GM12878 (cell line): ENCODE data around the gene NME7. TPM values are rescaled to one million over a fixed set of nuclear protein-coding genes. Genes with fewer than 3 reads are reported as not detected.

Source experiments
- ATAC-seq: fragments of 200-7000 bp; cut with Tn5 transposase; 3 replicates; pipeline ENCODE4 v1.9.1; 2020; ENCODE audit warnings: mild to moderate bottlenecking, moderate library complexity
- BruUV-seq: library from RNA; stranded (reverse); fragments of 400-500 nt; replicated peaks from 2 replicates; lab custom pipeline; 2021; lab: Mats Ljungman, UMichigan
- CTCF ChIA-PET: fragments of 300-600 bp; sonication (Branson Sonifier 250); formaldehyde crosslinking; extraction: SDS; loops from one replicate; lab custom pipeline; 2021; ENCODE audit warnings: inconsistent platforms; lab: Yijun Ruan, JAX
- POLR2A ChIA-PET: fragments of 350-600 bp; formaldehyde crosslinking; extraction: SDS; loops from one replicate; lab custom pipeline; 2021; ENCODE audit warnings: inconsistent platforms; lab: Charles Lee
- RAD21 ChIA-PET: fragments of 300-600 bp; sonication (Branson Sonifier 250); formaldehyde crosslinking; loops from one replicate; lab custom pipeline; 2023; ENCODE audit warnings: antibody characterized with exemption; ENCODE audit not compliant: unreplicated experiment; lab: Charles Lee
- SMC1A ChIA-PET: fragments of 300-600 bp; sonication (Branson Sonifier 250); formaldehyde crosslinking; loops from one replicate; lab custom pipeline; 2023; ENCODE audit not compliant: unreplicated experiment, uncharacterized antibody; lab: Charles Lee
- DNase-seq: peaks from one replicate; pipeline ENCODE4 v3.0.0-alpha.2; 2011; ENCODE audit warnings: low read depth, low spot score
- FAIRE-seq: peaks from 3 replicates; lab custom pipeline; 2011; peaks lifted over from hg19 to GRCh38; lab: Jason Lieb, UNC
- H2AFZ ChIP-seq: 2 replicates; pipeline ENCODE4 v1.6.0; 2011; ENCODE audit warnings: low read depth, low read length, control low read depth; ENCODE audit not compliant: control insufficient read depth
- H3K27ac ChIP-seq: 2 replicates; pipeline ENCODE4 v1.5.1; 2011; ENCODE audit warnings: control low read depth; ENCODE audit not compliant: control insufficient read depth, insufficient read depth
- H3K27me3 ChIP-seq, 2 experiments: replicated peaks in 1 of 2; 2 replicates each; pipeline versions ENCODE4 v1.6.0 to v1.6.1; 2011; ENCODE audit warnings: low read length in 1 of 2; ENCODE audit not compliant: control insufficient read depth in 2 of 2, insufficient read depth in 2 of 2
- H3K36me3 ChIP-seq, 2 experiments: 2 replicates each; pipeline ENCODE4 v1.5.1; 2011; ENCODE audit warnings: low read length in 1 of 2; ENCODE audit not compliant: control insufficient read depth in 2 of 2, insufficient read depth in 2 of 2
- H3K4me1 ChIP-seq: 2 replicates; pipeline ENCODE4 v1.6.1; 2011; ENCODE audit warnings: mild to moderate bottlenecking, low read length, moderate library complexity, mixed read lengths; ENCODE audit not compliant: control insufficient read depth, insufficient read depth
- H3K4me2 ChIP-seq: 2 replicates; pipeline ENCODE4 v1.6.0; 2011; ENCODE audit warnings: control low read depth; ENCODE audit not compliant: control insufficient read depth, insufficient read depth
- H3K4me3 ChIP-seq: fragments of 200-600 bp; sonication (generic); 2 replicates; pipeline ENCODE4 v1.5.1; 2016
- H3K79me2 ChIP-seq: 2 replicates; pipeline ENCODE4 v1.6.0; 2011; ENCODE audit warnings: low read length; ENCODE audit not compliant: control insufficient read depth, insufficient read depth
- H3K9ac ChIP-seq: 2 replicates; pipeline ENCODE4 v1.8.0; 2011; ENCODE audit warnings: low read length, control low read depth, mixed read lengths; ENCODE audit not compliant: control insufficient read depth, insufficient read depth
- H3K9me3 ChIP-seq: replicated peaks from 3 replicates; pipeline ENCODE4 v1.5.1; 2011; ENCODE audit warnings: mild to moderate bottlenecking, low read length; ENCODE audit not compliant: control insufficient read depth, insufficient read depth
- H4K20me1 ChIP-seq: 2 replicates; pipeline ENCODE4 v1.6.0; 2011; ENCODE audit not compliant: control insufficient read depth, insufficient read depth
- ASH2L ChIP-seq: fragments of 300-600, 200-600 bp; sonication (generic); IDR thresholded peaks from 2 replicates; pipeline ENCODE4 v1.6.1; 2017; ENCODE audit warnings: low read depth, mild to moderate bottlenecking, borderline replicate concordance
- CBX3 ChIP-seq: fragments of 200-600 bp; sonication (generic); IDR thresholded peaks from 2 replicates; pipeline ENCODE4 v1.6.1; 2016; ENCODE audit warnings: low read depth, borderline replicate concordance
- CREM ChIP-seq: IDR thresholded peaks from 2 replicates; pipeline ENCODE4 v1.6.1; 2014; ENCODE audit warnings: antibody characterized with exemption, low read depth
- RAD21 ChIP-seq: IDR thresholded peaks from 2 replicates; pipeline ENCODE4 v1.6.1; 2011; ENCODE audit warnings: mild to moderate bottlenecking, low read depth, low read length, moderate library complexity; ENCODE audit not compliant: insufficient read depth
- REST ChIP-seq: IDR thresholded peaks from 2 replicates; pipeline ENCODE4 v1.6.1; 2012; ENCODE audit warnings: mild to moderate bottlenecking, low read depth, low read length
- SPI1 ChIP-seq: IDR thresholded peaks from 2 replicates; pipeline ENCODE4 v1.6.1; 2011; ENCODE audit warnings: low read depth, mild to moderate bottlenecking, low read length, moderate library complexity, borderline replicate concordance; ENCODE audit not compliant: insufficient read depth
- SREBF1 ChIP-seq: IDR thresholded peaks from 2 replicates; pipeline ENCODE4 v1.6.1; 2012; ENCODE audit warnings: mild to moderate bottlenecking, low read length
- SUPT20H ChIP-seq: IDR thresholded peaks from 2 replicates; pipeline ENCODE4 v1.6.1; 2011; ENCODE audit warnings: low read depth, mild to moderate bottlenecking, low read length, moderate library complexity, borderline replicate concordance; ENCODE audit not compliant: control insufficient read depth
- TAF1 ChIP-seq: IDR thresholded peaks from 2 replicates; pipeline ENCODE4 v1.6.1; 2011; ENCODE audit warnings: mild to moderate bottlenecking, low read depth, low read length, borderline replicate concordance
- TBL1XR1 ChIP-seq: IDR thresholded peaks from 2 replicates; pipeline ENCODE4 v1.6.1; 2012; ENCODE audit warnings: low read depth, low read length, improper control_type of control experiment
- WGBS: methylation state at CpG from one replicate; pipeline ENCODE4 v1.1.6; 2016; ENCODE audit warnings: low lambda C conversion rate; ENCODE audit not compliant: insufficient replicate concordance, insufficient coverage; ENCODE audit errors: missing lambda C conversion rate; 5-methylcytosine and 5-hydroxymethylcytosine counted together
- in situ Hi-C: fragments of 300-500 bp; cut with MboI; formaldehyde crosslinking; loops from 9 replicates; pipeline ENCODE4 v1.14.3; 2018; ENCODE audit warnings: mixed read lengths
- intact Hi-C: fragments of 100-400 bp; cut with micrococcal nuclease; formaldehyde crosslinking; loops from one replicate; pipeline ENCODE4 v1.14.2; 2022; ENCODE audit not compliant: unreplicated experiment
- polyA plus RNA-seq, 11 experiments: library from polyadenylated mRNA; depleted of rRNA in 4 of 11; unstranded in 6 of 11; stranded (reverse) in 5 of 11; fragments of >200 nt; fragmentation: Nextera tagmentation in 4 of 11; fragmentation: Illumina TruSeq in 1 of 11; extraction: Ambion mirVana in 4 of 11; extraction: Trizol in 1 of 11; gene quantifications; 1 replicate in 1 of 11; 2 replicates in 10 of 11; pipeline versions ENCODE4 v1.2.1 to v1.2.3, GENCODE V29; 2011 to 2016; ENCODE audit warnings: inconsistent platforms in 2 of 11, missing spikeins in 2 of 11, low read depth in 1 of 11
- total RNA-seq, 4 experiments: library from RNA; depleted of rRNA in 3 of 4; stranded (reverse); fragments of >200 nt in 3 of 4; fragmentation: Illumina TruSeq in 1 of 4; extraction: Trizol in 1 of 4; gene quantifications; 2 replicates each; pipeline versions ENCODE4 v1.2.1 to v1.2.3, GENCODE V29; 2013 to 2021
- TF ChIP-seq, protein P1 (sequence below): fragments of 450-650 bp; formaldehyde crosslinking; IDR thresholded peaks from 2 replicates; pipeline ENCODE4 v1.5.0; 2022; ENCODE audit warnings: mild to moderate bottlenecking, missing genetic modification characterization
- TF ChIP-seq, protein P2 (sequence below): fragments of 450-650 bp; IDR thresholded peaks from 2 replicates; pipeline ENCODE4 v1.6.1; 2017; ENCODE audit warnings: mild to moderate bottlenecking, moderate library complexity

The NME7 gene
- total and polyA plus RNA-seq, 10 of the 15 experiments (the other 5 are each of a cell fraction or from before 2014, with no cell fraction given): 1.5 to 15.6 (median 7.2) TPM

GRCh38 chr1:169180174-169180573 is 187.4 kb downstream of the NME7 start:
- CTCF ChIA-PET: interaction anchor here (0.6 to 2.7 kb wide), 4 partner anchors 15 to 575 kb away, joined by 3 to 10 read pairs (median 4); no protein-coding TSS in a partner anchor
- WGBS: 94% methylated on average over 3 of the region's 3 CpGs

More at GRCh38 chr1:169180174-169180573, 187.4 kb downstream of the NME7 start:
- no TSS peak for BruUV-seq
- no peaks in the 10 kb centered on the region for H3K36me3 ChIP-seq
- no peak for DNase-seq
- no peaks in the 10 kb centered on the region for H4K20me1 ChIP-seq
- no peaks in the 10 kb centered on the region for H3K9me3 ChIP-seq
- H2AFZ ChIP-seq: no peak overlapping the region
- TF ChIP-seq SPI1 (no peak), ASH2L (no peak), TBL1XR1 (no peak), TAF1 (no peak), RAD21 (no peak), SUPT20H (no peak), REST (no peak), CREM (no peak), SREBF1 (no peak), CBX3 (no peak)
- TF ChIP-seq, protein P1, sequence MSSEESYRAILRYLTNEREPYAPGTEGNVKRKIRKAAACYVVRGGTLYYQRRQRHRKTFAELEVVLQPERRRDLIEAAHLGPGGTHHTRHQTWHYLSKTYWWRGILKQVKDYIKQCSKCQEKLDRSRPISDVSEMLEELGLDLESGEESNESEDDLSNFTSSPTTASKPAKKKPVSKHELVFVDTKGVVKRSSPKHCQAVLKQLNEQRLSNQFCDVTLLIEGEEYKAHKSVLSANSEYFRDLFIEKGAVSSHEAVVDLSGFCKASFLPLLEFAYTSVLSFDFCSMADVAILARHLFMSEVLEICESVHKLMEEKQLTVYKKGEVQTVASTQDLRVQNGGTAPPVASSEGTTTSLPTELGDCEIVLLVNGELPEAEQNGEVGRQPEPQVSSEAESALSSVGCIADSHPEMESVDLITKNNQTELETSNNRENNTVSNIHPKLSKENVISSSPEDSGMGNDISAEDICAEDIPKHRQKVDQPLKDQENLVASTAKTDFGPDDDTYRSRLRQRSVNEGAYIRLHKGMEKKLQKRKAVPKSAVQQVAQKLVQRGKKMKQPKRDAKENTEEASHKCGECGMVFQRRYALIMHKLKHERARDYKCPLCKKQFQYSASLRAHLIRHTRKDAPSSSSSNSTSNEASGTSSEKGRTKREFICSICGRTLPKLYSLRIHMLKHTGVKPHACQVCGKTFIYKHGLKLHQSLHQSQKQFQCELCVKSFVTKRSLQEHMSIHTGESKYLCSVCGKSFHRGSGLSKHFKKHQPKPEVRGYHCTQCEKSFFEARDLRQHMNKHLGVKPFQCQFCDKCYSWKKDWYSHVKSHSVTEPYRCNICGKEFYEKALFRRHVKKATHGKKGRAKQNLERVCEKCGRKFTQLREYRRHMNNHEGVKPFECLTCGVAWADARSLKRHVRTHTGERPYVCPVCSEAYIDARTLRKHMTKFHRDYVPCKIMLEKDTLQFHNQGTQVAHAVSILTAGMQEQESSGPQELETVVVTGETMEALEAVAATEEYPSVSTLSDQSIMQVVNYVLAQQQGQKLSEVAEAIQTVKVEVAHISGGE: no peak
- TF ChIP-seq, protein P2, sequence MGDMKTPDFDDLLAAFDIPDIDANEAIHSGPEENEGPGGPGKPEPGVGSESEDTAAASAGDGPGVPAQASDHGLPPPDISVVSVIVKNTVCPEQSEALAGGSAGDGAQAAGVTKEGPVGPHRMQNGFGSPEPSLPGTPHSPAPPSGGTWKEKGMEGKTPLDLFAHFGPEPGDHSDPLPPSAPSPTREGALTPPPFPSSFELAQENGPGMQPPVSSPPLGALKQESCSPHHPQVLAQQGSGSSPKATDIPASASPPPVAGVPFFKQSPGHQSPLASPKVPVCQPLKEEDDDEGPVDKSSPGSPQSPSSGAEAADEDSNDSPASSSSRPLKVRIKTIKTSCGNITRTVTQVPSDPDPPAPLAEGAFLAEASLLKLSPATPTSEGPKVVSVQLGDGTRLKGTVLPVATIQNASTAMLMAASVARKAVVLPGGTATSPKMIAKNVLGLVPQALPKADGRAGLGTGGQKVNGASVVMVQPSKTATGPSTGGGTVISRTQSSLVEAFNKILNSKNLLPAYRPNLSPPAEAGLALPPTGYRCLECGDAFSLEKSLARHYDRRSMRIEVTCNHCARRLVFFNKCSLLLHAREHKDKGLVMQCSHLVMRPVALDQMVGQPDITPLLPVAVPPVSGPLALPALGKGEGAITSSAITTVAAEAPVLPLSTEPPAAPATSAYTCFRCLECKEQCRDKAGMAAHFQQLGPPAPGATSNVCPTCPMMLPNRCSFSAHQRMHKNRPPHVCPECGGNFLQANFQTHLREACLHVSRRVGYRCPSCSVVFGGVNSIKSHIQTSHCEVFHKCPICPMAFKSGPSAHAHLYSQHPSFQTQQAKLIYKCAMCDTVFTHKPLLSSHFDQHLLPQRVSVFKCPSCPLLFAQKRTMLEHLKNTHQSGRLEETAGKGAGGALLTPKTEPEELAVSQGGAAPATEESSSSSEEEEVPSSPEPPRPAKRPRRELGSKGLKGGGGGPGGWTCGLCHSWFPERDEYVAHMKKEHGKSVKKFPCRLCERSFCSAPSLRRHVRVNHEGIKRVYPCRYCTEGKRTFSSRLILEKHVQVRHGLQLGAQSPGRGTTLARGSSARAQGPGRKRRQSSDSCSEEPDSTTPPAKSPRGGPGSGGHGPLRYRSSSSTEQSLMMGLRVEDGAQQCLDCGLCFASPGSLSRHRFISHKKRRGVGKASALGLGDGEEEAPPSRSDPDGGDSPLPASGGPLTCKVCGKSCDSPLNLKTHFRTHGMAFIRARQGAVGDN: no peak
- no peak overlapping the region for H3K9ac ChIP-seq
- H3K79me2 ChIP-seq: no peaks in the 10 kb centered on the region
- no peaks in the 10 kb centered on the region for H3K4me1 ChIP-seq
- ATAC-seq: no peak
- H3K4me2 ChIP-seq: no peak overlapping the region
- ChIA-PET SMC1A (interaction anchor here (1.2 to 2.0 kb wide), 3 partner anchors 13 to 543 kb away, joined by 3 to 7 read pairs (median 5); no protein-coding TSS in a partner anchor), RAD21 (interaction anchor here (0.6 kb wide), 1 partner anchor 70 kb away, joined by 3 read pairs; no protein-coding TSS in a partner anchor), POLR2A (no interaction called here)
- H3K27ac ChIP-seq: no peak overlapping the region
- no peak overlapping the region for H3K4me3 ChIP-seq
- FAIRE-seq: no peak
- H3K27me3 ChIP-seq: no peaks in the 10 kb centered on the region; a peak in 1 of 4 replicates
- in situ Hi-C loops (no loop called here), intact Hi-C loops (no loop called here)
